ENCODE data around the gene HMGXB4. TPM values are rescaled to one million over a fixed set of nuclear protein-coding genes. Genes with fewer than 3 reads are reported as not detected.

HMGXB4 gene
- total RNA-seq, 2 experiments from 2014 or later, result 41.4 to 44.1 TPM

DNA sequence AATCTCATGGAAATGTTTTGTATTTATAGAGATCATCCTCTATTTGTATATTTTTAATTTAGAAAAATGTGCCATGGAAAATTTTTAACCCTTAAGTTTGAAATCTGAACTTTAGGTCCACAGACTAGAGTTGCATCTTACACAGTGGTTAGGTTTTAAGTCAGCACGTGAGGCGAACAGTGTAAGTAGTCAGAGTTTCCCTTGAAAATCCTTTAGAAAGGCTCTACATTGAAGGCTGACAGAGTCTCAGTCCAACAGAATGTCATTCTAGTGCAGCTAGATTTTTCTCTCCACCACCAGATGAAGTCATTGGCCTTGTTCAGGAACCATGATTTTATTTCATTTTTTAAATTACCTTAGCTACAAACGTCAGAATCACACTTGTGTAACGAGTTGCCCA lies 18.7 kb downstream of the HMGXB4 start:
- intact Hi-C loops (cut with DNase I, micrococcal nuclease), result no loop called here
- H3K27me3 Mint-ChIP-seq, result no peaks in the 10 kb centered on the region
- no peak overlapping the region for H3K4me3 Mint-ChIP-seq
- Histone ChIP-seq H3K4me3 (ENCODE audit: low read length) (no peak overlapping the region), H3K36me3 (ENCODE audit: insufficient read depth, low read length) (peaks cover 18% of the 10 kb centered on the region), H3K4me1 (ENCODE audit: insufficient read depth, low read length) (peaks cover 7% of the 10 kb centered on the region), H3K9me3 (ENCODE audit: control insufficient read depth in 1 of 2, insufficient read depth in 1 of 2, low read length in 2 of 2) (no peaks in the 10 kb centered on the region), H3K27me3 (ENCODE audit: control insufficient read depth in 1 of 2, insufficient read depth in 2 of 2, low read length in 2 of 2) (no peaks in the 10 kb centered on the region), H3K27ac (ENCODE audit: low read depth in 1 of 2, low read length in 2 of 2) (no peak overlapping the region)
- ATAC-seq (ENCODE audit: poor library complexity) (no peak), DNase-seq (no peak)
- no peaks in the 10 kb centered on the region for H3K9me3 Mint-ChIP-seq
- H3K36me3 Mint-ChIP-seq (ENCODE audit: low read depth), result peaks cover 56% of the 10 kb centered on the region
- ChIA-PET CTCF (interaction anchor here (0.8 kb wide), 1 partner anchor 11 kb away, joined by 3 read pairs; no protein-coding TSS in a partner anchor), POLR2A (interaction anchor here (1.0 to 2.1 kb wide), 2 partner anchors 18 to 23 kb away, joined by 3 to 11 read pairs; partner anchors contain the start of gene TOM1)
- H3K27ac Mint-ChIP-seq, result no peak overlapping the region
- TF ChIP-seq CTCF (IDR thresholded peaks at IDR 0.05), result no peak
- peaks cover 46% of the 10 kb centered on the region for H3K4me1 Mint-ChIP-seq (ENCODE audit: low read depth)

- intact Hi-C loops (cut with DNase I, micrococcal nuclease), result no loop called here
- no peaks in the 10 kb centered on the region for H3K4me1 Mint-ChIP-seq (ENCODE audit: low read depth)
- no peaks in the 10 kb centered on the region for H3K27me3 Mint-ChIP-seq
- ATAC-seq (ENCODE audit: poor library complexity) (no peak), DNase-seq (no peak)
- H3K27ac ChIP-seq (ENCODE audit: low read depth in 1 of 2, low read length in 2 of 2), result no peak overlapping the region
- no peaks in the 10 kb centered on the region for H3K9me3 ChIP-seq (ENCODE audit: control insufficient read depth in 1 of 2, insufficient read depth in 1 of 2, low read length in 2 of 2)
- H3K9me3 Mint-ChIP-seq, result no peaks in the 10 kb centered on the region
- CTCF ChIA-PET, result no interaction called here
- no peaks in the 10 kb centered on the region for H3K27me3 ChIP-seq (ENCODE audit: control insufficient read depth in 1 of 2, insufficient read depth in 2 of 2, low read length in 2 of 2)
- no peak overlapping the region for H3K27ac Mint-ChIP-seq
- H3K36me3 ChIP-seq (ENCODE audit: insufficient read depth, low read length), result peaks cover 68% of the 10 kb centered on the region
- H3K4me1 ChIP-seq (ENCODE audit: insufficient read depth, low read length), result no peaks in the 10 kb centered on the region
- H3K4me3 Mint-ChIP-seq, result no peak overlapping the region
- no peak overlapping the region for H3K4me3 ChIP-seq (ENCODE audit: low read length)
- H3K36me3 Mint-ChIP-seq (ENCODE audit: low read depth), result peaks cover 86% of the 10 kb centered on the region
- POLR2A ChIA-PET, result no interaction called here
- TF ChIP-seq CTCF (IDR thresholded peaks at IDR 0.05), result no peak
Measured at GRCh38 chr22:35288116-35288515, 30.8 kb downstream of the HMGXB4 start.

DNA sequence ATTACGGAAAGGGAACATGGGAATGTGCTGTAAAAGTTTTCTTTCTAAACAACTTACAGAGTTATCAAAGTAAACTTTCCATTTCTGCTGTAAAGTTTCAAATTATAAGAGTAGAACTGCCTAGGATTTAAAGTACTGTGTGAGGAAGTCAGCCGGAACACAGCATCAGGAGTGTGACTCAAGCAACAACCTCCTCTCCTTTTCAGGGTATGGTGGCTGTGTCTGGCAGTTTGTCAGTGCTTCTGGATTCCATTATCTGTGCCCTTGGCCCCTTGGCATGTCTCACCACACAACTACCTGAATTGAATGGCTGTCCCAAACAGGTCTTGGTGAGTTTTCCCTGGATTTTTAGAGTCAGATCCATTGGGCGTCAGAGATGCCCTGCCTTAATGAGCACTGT lies 35.5 kb downstream of the HMGXB4 start:
- ATAC-seq (ENCODE audit: poor library complexity) (no peak), DNase-seq (no peak)
- no peaks in the 10 kb centered on the region for H3K4me1 Mint-ChIP-seq (ENCODE audit: low read depth)
- Histone ChIP-seq H3K36me3 (ENCODE audit: insufficient read depth, low read length) (peaks cover 51% of the 10 kb centered on the region), H3K9me3 (ENCODE audit: control insufficient read depth in 1 of 2, insufficient read depth in 1 of 2, low read length in 2 of 2) (no peaks in the 10 kb centered on the region), H3K4me1 (ENCODE audit: insufficient read depth, low read length) (no peaks in the 10 kb centered on the region), H3K4me3 (ENCODE audit: low read length) (no peak overlapping the region), H3K27me3 (ENCODE audit: control insufficient read depth in 1 of 2, insufficient read depth in 2 of 2, low read length in 2 of 2) (no peaks in the 10 kb centered on the region), H3K27ac (ENCODE audit: low read depth in 1 of 2, low read length in 2 of 2) (no peak overlapping the region)
- no peak overlapping the region for H3K27ac Mint-ChIP-seq
- intact Hi-C loops (cut with DNase I, micrococcal nuclease), result no loop called here
- H3K36me3 Mint-ChIP-seq (ENCODE audit: low read depth), result peaks cover 72% of the 10 kb centered on the region
- no peak for TF ChIP-seq CTCF (IDR thresholded peaks at IDR 0.05)
- ChIA-PET CTCF (no interaction called here), POLR2A (interaction anchor here (1.3 kb wide), 1 partner anchor 35 kb away, joined by 3 read pairs; no protein-coding TSS in a partner anchor)
- no peak overlapping the region for H3K4me3 Mint-ChIP-seq
- H3K9me3 Mint-ChIP-seq, result no peaks in the 10 kb centered on the region
- H3K27me3 Mint-ChIP-seq, result no peaks in the 10 kb centered on the region
